NK-92 (cell line): ENCODE results near the gene BICDL1.

Experiments used
- DNase-seq: peaks from one replicate; lab custom pipeline; 2025; ENCODE audit not compliant: unreplicated experiment; lab: John Stamatoyannopoulos, UW

Gene BICDL1

GRCh38 chr12:120121343-120121742 is 132.3 kb downstream of the BICDL1 start:
- DNase-seq: no peak

- no peak for DNase-seq
These were observed 132.8 kb downstream of the BICDL1 start for GRCh38 chr12:120121766-120122293.

GRCh38 chr12:120125029-120125428 is 136.0 kb downstream of the BICDL1 start:
- no peak for DNase-seq

- DNase-seq: no peak
These were observed 137.0 kb downstream of the BICDL1 start for GRCh38 chr12:120125792-120126634.

GRCh38 chr12:120126635-120127005 is 137.6 kb downstream of the BICDL1 start:
- no peak for DNase-seq

- no peak for DNase-seq
These were observed 141.0 kb downstream of the BICDL1 start for GRCh38 chr12:120130011-120130410.

- DNase-seq: no peak
These were observed 142.1 kb downstream of the BICDL1 start for GRCh38 chr12:120131116-120131515.

- no peak for DNase-seq
These were observed 143.2 kb downstream of the BICDL1 start for GRCh38 chr12:120132054-120132836.

GRCh38 chr12:120132863-120133385 is 143.9 kb downstream of the BICDL1 start:
- DNase-seq: no peak

GRCh38 chr12:120134307-120134980 is 145.4 kb downstream of the BICDL1 start:
- no peak for DNase-seq

GRCh38 chr12:120136093-120136770 is 147.2 kb downstream of the BICDL1 start:
- no peak for DNase-seq

GRCh38 chr12:120137833-120138232 is 148.8 kb downstream of the BICDL1 start:
- no peak for DNase-seq

GRCh38 chr12:120138366-120138765 is 149.3 kb downstream of the BICDL1 start:
- DNase-seq: no peak

- DNase-seq: no peak
These were observed 150.9 kb downstream of the BICDL1 start for GRCh38 chr12:120139958-120140357.

GRCh38 chr12:120140603-120141002 is 151.6 kb downstream of the BICDL1 start:
- DNase-seq: no peak

GRCh38 chr12:120141336-120141735 is 152.3 kb downstream of the BICDL1 start:
- no peak for DNase-seq

GRCh38 chr12:120142231-120142877 is 153.3 kb downstream of the BICDL1 start:
- DNase-seq: no peak
